Occipital lobe (tissue), 2 donors: ENCODE results near the gene OTOR. TPM values are rescaled to one million over a fixed set of nuclear protein-coding genes. Genes with fewer than 3 reads are reported as not detected.

ENCODE experiments used
- DNase-seq: peaks from one replicate; lab custom pipeline; 2025; lab: John Stamatoyannopoulos, UW
- total RNA-seq: library from RNA; depleted of rRNA; stranded (reverse); fragments of >200 nt; gene quantifications from one replicate; pipeline ENCODE4 v1.2.3, GENCODE V29; 2014

Gene OTOR
- total RNA-seq, 1 donor from 2014 or later, result 0.47 TPM

DNA sequence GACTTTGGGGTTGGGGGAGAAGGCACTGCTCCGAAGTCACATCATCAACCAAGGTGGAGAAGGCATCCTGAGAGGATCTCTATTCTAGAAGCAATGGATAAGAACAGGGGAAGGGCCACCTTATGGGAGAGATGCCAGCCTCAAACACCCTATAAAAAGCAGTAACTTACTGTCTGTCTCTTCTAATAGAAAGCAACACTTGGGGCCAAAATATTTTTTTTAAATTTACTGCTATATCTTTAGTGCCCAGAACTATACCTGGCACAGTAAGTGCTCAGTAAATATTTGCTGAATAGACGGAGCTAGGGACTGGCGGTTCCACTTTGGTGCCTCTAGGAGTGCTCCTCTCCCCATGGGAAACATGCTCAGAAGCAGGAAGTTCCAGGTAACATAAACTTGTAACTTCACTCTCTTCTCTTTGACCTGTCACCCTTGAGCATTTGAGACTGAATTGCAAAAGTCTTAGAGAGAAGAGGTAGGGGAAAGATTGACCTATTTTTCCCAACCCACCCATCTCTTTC is 807 bp upstream of the OTOR start:
- DNase-seq, result no peak

DNA sequence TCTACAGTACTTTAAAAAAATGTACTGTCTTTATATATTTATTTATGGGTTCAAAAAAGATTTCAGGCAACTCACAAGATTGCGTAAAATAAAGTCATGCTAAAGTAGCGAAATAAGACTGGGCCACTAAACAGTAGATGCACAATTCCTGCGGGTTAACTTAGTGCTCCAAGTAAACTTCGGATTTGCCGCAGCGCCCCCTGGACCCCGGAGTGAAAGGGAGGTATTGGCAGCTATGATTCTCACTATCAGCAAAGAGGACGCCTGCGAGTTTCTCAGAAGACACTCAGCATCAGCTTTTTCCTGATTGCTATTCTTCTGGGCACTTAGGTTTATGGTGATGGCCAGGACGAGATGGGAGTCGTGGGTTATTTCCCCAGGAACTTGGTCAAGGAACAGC is 1.4 kb downstream of the OTOR start:
- DNase-seq, result no peak

DNA sequence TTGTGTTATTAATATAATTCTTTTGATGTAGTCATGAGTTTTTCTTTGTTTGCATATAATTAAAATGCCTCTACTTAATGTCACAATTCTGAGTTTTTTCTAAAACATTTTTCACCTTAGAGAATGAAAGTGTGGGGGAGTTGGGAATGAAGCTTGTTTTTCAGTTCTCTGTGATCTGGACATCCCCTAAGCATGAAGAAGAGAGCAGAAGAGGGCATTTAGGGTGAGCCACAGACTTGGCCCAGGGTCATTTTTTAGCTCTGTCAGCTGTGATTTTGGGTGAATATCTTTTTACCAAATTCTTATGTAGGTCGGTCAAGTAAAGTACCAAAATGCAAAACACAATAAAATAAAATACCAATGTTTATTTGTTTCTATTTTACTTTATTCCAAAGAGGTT is 3.9 kb downstream of the OTOR start:
- no peak for DNase-seq

DNA sequence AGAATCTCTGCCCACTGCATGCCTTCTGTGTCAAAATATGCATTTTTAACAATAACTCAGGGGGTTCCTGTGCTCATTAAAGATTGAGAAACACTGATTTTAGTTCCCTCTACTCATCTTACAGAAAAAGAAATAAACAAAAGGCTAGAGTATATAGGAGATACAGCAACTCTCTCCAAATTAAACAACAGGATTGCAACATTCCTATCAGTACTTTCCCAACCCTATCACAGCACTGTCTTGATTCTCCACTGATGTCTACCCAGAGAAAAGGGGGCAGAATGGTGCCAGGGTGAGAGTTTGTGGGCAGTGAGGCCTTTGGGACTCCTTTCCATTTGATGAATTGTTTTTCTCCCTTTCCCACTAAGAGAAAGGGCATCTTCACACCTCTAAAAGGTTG is 4.7 kb downstream of the OTOR start:
- no peak for DNase-seq

DNA sequence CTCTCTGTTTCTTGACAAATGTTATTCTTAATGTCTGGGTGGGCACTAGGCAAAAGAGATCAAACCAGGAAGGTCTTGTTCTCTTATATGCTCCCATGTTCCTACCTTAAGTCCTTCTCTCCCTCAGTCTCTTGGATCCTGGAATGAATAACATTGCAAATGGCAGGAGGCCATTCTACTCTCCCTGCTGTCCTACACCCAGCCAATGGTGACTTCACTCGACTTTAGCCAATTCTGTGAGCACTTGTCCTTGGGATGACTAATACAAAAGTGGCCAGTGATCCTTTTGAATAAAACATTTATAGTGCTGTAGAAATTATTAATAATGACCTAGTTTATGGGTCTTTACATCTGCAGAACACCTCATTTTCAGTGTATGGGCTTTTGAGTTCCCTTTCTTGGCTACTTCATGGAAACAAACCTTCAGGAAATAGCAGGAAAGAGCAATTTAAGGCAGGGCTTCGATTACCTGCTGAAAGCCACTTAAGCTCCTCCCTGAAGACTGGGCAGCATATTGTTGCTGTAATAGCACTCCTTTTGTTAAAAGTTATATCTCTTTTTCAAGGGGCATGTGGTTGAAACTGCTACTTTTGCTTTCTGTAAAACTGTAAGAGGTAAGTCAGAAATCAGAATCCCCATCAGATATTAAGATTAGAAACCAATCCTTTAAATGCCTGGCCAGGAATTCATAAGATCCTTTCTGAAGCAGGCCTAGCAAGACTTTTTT is 10.5 kb downstream of the OTOR start:
- DNase-seq, result no peak

DNA sequence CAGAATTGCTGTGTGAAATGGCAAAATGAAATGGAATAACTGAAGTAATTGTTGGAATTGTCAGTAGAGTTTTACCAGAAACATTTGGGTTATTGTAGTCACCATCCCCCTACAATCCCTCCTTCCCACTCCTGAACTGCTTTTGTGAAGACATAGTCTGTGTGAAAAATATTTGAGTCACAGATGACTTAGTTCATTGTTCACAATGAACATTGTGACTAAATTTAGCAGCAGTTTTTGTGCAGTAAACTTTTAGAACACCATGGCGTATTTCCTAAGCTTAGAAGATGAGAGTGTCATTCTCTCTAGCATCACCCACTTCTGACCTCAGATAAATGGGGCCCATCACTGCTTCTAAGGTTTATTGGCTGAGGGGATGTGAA is 11.0 kb downstream of the OTOR start:
- DNase-seq, result no peak

DNA sequence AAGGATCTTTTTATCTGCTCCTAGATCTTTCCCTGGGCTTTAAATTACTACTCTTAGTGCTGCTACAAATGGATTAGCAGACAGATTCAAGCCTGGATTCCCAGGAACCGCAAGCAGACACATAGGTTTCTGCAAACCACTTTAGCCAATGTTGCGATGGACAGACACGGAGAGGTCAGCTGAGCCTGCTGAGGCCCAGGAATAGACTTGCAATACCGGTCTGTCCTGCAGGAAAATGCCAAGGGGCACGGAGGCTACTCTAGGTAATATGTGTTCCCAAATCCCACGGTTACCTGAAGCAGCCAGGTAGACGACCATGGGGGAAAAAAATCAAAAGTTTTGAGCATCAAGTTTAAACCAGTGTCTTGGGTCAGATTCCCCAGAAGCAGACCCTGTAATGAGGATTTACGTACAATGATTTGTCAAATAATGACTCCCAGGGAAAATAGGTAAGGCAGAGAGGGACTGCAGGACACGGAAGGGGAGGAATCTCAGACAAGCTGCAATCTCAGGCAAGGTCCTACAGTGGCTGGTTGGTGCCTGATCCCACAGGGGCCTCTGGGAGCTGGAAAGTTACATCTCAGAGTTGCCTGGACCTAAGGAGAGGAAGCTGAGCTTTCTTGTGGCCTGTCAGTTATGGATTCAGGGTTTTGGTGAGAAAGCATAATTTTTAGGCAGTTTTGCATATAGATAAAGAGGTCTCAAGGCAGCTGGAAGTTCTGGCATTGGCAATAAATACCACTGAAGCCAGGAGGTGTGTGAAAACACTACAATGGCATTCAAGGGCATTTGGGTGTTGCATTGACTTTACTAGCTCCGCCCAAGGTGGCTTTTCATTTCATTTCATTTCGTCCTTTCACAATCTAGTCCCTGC is 12.5 kb downstream of the OTOR start:
- no peak for DNase-seq

DNA sequence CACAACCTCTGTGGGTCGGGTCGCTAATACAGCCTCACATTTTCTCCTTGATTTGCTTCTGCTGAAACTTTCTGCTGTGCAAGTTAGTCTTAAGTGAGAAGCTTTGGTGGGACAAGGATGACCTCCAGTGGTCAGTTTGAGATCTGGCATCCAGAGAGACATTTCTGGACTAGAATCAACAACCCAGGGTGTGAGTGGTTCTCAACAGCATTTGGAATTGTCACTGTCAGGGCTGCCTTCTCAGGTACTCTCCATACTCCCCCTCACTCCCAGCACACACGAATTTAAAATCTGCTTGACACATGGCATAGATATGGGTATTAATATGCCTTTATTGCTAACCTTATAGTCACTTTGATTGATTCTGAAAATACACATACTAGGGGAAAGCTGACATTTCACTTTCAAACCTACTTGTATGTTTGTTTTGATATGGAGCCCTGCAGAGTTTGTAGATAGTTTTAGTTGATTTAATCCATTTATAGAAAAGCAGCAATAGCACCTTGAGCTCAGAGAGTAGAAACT is 13.2 kb downstream of the OTOR start:
- peak; percentile 28 for DNase-seq

DNA sequence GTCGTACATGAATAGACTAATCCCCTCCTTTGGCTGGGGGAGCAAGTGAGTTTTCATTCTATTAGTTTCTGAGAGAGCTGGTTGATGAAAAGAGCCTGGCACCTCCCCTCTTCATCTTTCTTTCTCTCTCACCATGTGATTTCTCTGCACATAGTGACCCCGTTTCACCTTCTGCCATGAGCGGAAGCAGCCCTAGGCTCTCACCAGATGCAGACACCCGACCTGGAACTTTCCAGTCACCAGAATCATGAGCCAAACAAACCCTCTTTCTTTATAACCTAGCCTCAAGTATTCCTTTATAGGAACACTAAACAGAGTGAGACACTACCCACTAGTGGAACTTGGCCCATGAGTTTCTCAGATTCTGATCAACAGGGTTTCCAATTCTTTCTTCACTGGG is 16.4 kb downstream of the OTOR start:
- DNase-seq, result no peak

DNA sequence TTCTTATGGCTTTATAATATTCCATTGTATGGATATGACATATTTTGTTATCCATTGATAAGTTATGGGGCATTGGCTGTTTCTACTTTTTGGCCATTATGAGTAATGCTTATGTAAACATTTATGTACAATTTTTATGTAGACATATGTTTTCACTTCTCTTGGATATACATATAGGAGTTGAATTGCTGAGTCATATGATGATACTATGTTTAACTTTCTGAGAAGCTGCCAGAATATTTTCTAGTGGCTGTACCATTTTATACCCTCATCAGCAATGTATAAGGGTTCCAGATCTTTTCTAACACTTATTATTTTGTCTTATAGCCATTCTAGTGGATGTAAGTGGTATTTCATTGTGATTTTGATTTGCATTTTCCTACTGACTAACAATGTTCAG is 23.1 kb downstream of the OTOR start:
- no peak for DNase-seq

DNA sequence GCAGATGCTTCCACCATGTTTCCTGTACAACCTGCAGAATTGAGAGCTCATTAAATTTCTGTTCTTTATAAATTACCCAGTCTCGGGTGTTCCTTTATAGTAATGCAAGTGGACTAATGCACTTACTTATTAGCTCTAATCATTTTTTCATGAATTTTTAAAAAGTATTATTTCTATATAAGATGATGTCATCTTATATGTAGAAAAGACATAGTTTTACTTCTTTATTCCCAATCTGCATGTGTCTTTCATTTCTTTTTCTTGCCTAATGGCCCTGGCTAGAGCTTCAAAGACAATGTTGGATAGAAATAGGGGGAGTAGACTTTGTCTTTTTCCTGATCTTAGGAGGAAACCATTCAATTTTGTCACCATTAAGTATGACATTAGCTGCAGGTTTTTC is 27.8 kb downstream of the OTOR start:
- DNase-seq, result no peak

DNA sequence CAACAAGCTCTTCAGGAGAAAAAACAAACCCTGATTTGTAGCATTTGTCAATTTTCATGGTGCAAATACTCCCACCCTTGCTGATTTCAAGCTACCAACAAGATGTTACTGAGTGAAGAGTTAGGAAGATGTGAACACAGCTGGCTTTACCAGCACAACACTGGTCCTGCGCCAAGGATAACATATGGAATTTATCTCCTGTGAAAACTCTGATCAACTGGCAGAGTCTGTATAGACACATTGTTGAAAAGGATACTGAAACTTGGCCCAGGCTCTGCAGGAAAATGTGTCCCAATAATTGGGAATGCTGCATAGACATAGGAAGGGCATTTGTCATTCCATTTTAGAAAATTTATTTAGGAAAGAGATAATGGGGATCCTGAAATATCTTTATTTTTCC is 29.0 kb downstream of the OTOR start:
- DNase-seq, result no peak

DNA sequence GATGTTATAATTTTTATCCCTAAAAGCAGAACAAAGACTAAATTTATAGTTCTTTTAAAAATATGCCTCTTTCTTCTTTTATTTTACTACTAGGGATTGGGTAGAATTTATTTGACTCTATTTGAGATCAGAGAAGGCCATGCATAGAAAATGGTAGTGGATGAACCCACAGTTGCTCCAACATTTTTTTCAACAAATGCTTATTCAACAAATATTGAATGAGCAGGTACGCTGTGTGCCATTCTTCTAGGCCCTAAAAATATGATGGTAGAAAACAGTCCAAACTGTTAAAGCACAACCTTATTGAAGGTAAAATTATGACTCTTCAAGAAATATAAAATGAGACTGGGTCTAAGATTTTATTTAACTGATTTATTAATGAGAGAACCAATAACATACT is 30.0 kb downstream of the OTOR start:
- no peak for DNase-seq

DNA sequence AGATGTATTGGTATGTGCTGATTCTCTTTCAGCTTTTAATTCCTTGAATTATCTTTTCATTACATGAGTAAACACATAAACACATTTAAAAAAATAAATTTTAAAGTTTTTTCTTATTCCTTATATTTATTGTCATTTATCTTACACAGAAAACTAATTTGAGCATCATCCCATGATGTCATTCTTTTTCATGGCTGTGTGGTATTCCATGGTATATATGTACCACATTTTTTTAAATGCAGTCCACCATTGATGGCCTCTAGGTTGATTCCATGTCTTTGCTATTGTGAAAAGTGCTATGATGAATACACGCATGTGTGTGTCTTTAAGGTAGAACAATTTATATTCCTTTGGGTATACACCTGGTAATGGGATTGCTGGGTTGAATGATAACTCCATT is 33.3 kb downstream of the OTOR start:
- DNase-seq, result no peak

DNA sequence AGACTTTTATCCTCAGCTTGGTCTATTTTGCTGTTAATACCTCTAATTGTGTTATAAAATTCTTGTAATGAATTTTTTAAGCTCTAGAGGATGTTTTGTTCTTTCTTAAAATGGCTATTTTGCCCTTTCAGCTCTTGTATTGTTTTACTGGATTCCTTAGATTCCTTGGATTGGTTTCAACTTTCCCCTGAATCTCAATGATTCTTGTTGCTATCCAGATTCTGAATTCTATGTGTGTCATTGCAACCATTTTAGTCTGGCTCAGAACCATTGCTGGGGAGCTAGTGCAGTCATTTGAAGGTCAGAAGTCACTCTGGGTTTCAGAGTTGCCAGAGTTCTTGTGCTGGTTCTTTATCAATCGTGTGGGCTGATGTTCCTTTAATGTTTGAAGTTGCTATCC is 37.1 kb downstream of the OTOR start:
- no peak for DNase-seq

Other genes with a start within 250 kb of the OTOR start
- gene KIF16B, start 174.9 kb upstream of the OTOR start, total RNA-seq, result 54.4 TPM
- 71.3 TPM for gene SNRPB2, start 18.3 kb upstream of the OTOR start, total RNA-seq